ENCODE data around the gene SZT2. TPM values are rescaled to one million over a fixed set of nuclear protein-coding genes. Genes with fewer than 3 reads are reported as not detected.

Gene SZT2
- 20.2 to 28.4 TPM (median 21.5 TPM) in 3 replicates for total RNA-seq (2021)
- percentile 62 among the genes with signal in this experiment for Bru-seq, nascent RNA
- long read RNA-seq, experiment 1, partial matches to known transcripts = 13 of 18 reads
- long read RNA-seq, experiment 1, other reads (novel, unspliced or antisense) = 5 of 18 reads
- long read RNA-seq, experiment 2, partial matches to known transcripts = 5 of 14 reads
- long read RNA-seq, experiment 2, other reads (novel, unspliced or antisense) = 9 of 14 reads
- long read RNA-seq, experiment 3, partial matches to known transcripts = 0 of 1 reads
- long read RNA-seq, experiment 3, other reads (novel, unspliced or antisense) = 0 of 1 reads

DNA sequence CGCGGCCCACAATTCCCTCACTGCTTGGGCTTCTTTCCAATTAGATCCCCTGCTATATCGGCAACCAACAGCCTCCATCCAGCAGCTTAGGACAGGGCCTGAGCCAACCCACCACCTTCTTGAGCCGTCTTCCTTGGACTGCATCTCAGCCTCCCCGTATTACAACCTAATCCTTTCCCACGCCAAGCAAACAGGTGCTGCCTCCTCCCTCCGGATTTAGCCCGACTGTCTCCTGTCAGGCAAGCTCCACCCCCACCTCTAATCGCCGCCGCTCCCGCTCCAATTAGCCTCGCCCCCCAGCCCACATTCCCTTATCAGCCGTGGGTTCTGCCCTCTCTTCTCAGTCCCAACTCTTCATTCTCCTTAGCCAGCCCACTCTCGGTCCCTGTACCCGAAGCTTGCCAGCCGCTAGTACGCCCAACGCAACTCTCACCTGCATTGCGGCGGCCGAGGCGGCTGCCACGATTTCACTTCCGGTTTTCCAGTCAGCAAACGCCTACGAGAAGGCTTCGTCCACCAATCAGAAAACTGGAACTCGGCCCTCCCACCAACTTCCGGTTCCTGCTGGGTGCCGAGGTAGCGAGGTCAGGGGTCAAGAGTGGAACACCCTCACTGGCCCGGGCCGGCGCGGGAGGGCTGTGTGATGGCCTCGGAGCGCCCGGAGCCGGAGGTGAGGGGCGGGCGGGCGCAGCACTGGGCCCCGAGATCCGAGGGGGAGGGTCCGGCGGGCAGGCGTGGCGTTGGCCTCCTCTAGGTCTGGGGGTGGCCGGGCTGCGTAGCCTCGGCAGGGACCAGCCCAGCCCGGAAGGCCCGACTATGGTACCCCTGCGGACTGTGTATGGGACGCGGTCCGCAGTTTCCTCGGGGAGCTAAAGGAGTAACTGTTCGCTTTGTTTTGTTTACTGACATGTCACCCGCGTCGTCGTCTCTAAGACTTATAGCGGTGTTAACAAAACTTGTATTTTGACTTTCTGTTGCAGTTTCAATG is at the start of gene SZT2, which contains the start of gene MED8:
SZT2 (plus strand) TSS at position 574 of the 988 bp plus-strand sequence; CDS start at position 644, 70 bp downstream.
MED8 (minus strand) TSS at position 475 of the 988 bp plus-strand sequence; CDS start at position 439, 36 bp downstream.
- peaks cover 19% of the 10 kb centered on the region for H3K4me1 Mint-ChIP-seq
- POLR2A ChIA-PET = interaction anchor here (0.6 to 2.5 kb wide), 5 partner anchors 10 to 119 kb away, joined by 3 to 17 read pairs (median 4); partner anchors contain the start of genes CDC20 and ELOVL1
- H3K27ac Mint-ChIP-seq = peak within 1 kb of the TSS; percentile 99
- H3K4me3 Mint-ChIP-seq = peak within 1 kb of the TSS; percentile 99
- peak; percentile 98 for DNase-seq (ENCODE audit: low spot score)
- peak; percentile 98 for ATAC-seq
- H3K9me3 Mint-ChIP-seq = no peaks in the 10 kb centered on the region
- no peaks in the 10 kb centered on the region; the same call in 1 of the 2 replicates for H3K27me3 Mint-ChIP-seq (ENCODE audit: low read depth)
- peaks cover 22% of the 10 kb centered on the region for H3K36me3 Mint-ChIP-seq
- CTCF ChIA-PET = interaction anchor here (0.6 to 2.4 kb wide), 10 partner anchors 14 to 622 kb away, joined by 3 to 8 read pairs (median 4); partner anchors contain the start of genes C1orf210, C1orf50, CDC20 and ELOVL1
- TF ChIP-seq TEAD1 (CRISPR knock-in tag; IDR thresholded peaks at IDR 0.05) (peak; percentile 34; the same call in 1 of the 2 replicates), ETV6 (CRISPR knock-in tag; IDR thresholded peaks at IDR 0.05) (peak; percentile 34), NR2C2 (CRISPR knock-in tag; IDR thresholded peaks at IDR 0.05) (peak; percentile 85; the same call in 1 of the 2 replicates), GABPB1 (CRISPR knock-in tag; IDR thresholded peaks at IDR 0.05) (peak; percentile 97), SP1 (CRISPR knock-in tag; conservative IDR thresholded peaks at IDR 0.05) (peak; percentile 40; the same call in 1 of the 2 replicates), RELA (CRISPR knock-in tag; IDR thresholded peaks at IDR 0.05; ENCODE audit: borderline replicate concordance) (no peak), KAT7 (CRISPR knock-in tag; IDR thresholded peaks at IDR 0.05; ENCODE audit: borderline replicate concordance) (0 out of 2 replicates have a peak, but pooled peaks have one; percentile 85), FOXK1 (CRISPR knock-in tag; IDR thresholded peaks at IDR 0.05) (peak; percentile 84), ZNF232 (CRISPR knock-in tag; IDR thresholded peaks at IDR 0.05) (0 out of 2 replicates have a peak, but pooled peaks have one; percentile 45), IRF2 (CRISPR knock-in tag; IDR thresholded peaks at IDR 0.05; ENCODE audit: borderline replicate concordance, low read depth) (no peak), ZNF416 (CRISPR knock-in tag; IDR thresholded peaks at IDR 0.05) (no peak), FOXP1 (CRISPR knock-in tag; IDR thresholded peaks at IDR 0.05; ENCODE audit: borderline replicate concordance) (peak; percentile 51; the same call in 1 of the 2 replicates), ZNF423 (CRISPR knock-in tag; IDR thresholded peaks at IDR 0.05) (no peak), NFYB (CRISPR knock-in tag; conservative IDR thresholded peaks at IDR 0.05; ENCODE audit: low read depth) (peak; percentile 65), ZNF138 (CRISPR knock-in tag; conservative IDR thresholded peaks at IDR 0.05) (no peak)
- TF ChIP-seq, protein P1, sequence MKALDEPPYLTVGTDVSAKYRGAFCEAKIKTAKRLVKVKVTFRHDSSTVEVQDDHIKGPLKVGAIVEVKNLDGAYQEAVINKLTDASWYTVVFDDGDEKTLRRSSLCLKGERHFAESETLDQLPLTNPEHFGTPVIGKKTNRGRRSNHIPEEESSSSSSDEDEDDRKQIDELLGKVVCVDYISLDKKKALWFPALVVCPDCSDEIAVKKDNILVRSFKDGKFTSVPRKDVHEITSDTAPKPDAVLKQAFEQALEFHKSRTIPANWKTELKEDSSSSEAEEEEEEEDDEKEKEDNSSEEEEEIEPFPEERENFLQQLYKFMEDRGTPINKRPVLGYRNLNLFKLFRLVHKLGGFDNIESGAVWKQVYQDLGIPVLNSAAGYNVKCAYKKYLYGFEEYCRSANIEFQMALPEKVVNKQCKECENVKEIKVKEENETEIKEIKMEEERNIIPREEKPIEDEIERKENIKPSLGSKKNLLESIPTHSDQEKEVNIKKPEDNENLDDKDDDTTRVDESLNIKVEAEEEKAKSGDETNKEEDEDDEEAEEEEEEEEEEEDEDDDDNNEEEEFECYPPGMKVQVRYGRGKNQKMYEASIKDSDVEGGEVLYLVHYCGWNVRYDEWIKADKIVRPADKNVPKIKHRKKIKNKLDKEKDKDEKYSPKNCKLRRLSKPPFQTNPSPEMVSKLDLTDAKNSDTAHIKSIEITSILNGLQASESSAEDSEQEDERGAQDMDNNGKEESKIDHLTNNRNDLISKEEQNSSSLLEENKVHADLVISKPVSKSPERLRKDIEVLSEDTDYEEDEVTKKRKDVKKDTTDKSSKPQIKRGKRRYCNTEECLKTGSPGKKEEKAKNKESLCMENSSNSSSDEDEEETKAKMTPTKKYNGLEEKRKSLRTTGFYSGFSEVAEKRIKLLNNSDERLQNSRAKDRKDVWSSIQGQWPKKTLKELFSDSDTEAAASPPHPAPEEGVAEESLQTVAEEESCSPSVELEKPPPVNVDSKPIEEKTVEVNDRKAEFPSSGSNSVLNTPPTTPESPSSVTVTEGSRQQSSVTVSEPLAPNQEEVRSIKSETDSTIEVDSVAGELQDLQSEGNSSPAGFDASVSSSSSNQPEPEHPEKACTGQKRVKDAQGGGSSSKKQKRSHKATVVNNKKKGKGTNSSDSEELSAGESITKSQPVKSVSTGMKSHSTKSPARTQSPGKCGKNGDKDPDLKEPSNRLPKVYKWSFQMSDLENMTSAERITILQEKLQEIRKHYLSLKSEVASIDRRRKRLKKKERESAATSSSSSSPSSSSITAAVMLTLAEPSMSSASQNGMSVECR (CRISPR knock-in tag; IDR thresholded peaks at IDR 0.05; ENCODE audit: borderline replicate concordance) = peak; percentile 86; the same call in 1 of the 2 replicates
- TF ChIP-seq, protein P2, sequence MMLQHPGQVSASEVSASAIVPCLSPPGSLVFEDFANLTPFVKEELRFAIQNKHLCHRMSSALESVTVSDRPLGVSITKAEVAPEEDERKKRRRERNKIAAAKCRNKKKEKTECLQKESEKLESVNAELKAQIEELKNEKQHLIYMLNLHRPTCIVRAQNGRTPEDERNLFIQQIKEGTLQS (CRISPR knock-in tag; conservative IDR thresholded peaks at IDR 0.05) = no peak
- TF ChIP-seq, protein P3, sequence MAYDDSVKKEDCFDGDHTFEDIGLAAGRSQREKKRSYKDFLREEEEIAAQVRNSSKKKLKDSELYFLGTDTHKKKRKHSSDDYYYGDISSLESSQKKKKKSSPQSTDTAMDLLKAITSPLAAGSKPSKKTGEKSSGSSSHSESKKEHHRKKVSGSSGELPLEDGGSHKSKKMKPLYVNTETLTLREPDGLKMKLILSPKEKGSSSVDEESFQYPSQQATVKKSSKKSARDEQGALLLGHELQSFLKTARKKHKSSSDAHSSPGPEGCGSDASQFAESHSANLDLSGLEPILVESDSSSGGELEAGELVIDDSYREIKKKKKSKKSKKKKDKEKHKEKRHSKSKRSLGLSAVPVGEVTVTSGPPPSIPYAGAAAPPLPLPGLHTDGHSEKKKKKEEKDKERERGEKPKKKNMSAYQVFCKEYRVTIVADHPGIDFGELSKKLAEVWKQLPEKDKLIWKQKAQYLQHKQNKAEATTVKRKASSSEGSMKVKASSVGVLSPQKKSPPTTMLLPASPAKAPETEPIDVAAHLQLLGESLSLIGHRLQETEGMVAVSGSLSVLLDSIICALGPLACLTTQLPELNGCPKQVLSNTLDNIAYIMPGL (CRISPR knock-in tag; IDR thresholded peaks at IDR 0.05) = peak; percentile 38; the same call in 1 of the 2 replicates
- TF ChIP-seq, protein P4, sequence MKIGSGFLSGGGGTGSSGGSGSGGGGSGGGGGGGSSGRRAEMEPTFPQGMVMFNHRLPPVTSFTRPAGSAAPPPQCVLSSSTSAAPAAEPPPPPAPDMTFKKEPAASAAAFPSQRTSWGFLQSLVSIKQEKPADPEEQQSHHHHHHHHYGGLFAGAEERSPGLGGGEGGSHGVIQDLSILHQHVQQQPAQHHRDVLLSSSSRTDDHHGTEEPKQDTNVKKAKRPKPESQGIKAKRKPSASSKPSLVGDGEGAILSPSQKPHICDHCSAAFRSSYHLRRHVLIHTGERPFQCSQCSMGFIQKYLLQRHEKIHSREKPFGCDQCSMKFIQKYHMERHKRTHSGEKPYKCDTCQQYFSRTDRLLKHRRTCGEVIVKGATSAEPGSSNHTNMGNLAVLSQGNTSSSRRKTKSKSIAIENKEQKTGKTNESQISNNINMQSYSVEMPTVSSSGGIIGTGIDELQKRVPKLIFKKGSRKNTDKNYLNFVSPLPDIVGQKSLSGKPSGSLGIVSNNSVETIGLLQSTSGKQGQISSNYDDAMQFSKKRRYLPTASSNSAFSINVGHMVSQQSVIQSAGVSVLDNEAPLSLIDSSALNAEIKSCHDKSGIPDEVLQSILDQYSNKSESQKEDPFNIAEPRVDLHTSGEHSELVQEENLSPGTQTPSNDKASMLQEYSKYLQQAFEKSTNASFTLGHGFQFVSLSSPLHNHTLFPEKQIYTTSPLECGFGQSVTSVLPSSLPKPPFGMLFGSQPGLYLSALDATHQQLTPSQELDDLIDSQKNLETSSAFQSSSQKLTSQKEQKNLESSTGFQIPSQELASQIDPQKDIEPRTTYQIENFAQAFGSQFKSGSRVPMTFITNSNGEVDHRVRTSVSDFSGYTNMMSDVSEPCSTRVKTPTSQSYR (CRISPR knock-in tag; IDR thresholded peaks at IDR 0.05) = no peak
- TF ChIP-seq, protein P5, sequence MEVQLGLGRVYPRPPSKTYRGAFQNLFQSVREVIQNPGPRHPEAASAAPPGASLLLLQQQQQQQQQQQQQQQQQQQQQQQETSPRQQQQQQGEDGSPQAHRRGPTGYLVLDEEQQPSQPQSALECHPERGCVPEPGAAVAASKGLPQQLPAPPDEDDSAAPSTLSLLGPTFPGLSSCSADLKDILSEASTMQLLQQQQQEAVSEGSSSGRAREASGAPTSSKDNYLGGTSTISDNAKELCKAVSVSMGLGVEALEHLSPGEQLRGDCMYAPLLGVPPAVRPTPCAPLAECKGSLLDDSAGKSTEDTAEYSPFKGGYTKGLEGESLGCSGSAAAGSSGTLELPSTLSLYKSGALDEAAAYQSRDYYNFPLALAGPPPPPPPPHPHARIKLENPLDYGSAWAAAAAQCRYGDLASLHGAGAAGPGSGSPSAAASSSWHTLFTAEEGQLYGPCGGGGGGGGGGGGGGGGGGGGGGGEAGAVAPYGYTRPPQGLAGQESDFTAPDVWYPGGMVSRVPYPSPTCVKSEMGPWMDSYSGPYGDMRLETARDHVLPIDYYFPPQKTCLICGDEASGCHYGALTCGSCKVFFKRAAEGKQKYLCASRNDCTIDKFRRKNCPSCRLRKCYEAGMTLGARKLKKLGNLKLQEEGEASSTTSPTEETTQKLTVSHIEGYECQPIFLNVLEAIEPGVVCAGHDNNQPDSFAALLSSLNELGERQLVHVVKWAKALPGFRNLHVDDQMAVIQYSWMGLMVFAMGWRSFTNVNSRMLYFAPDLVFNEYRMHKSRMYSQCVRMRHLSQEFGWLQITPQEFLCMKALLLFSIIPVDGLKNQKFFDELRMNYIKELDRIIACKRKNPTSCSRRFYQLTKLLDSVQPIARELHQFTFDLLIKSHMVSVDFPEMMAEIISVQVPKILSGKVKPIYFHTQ (CRISPR knock-in tag; IDR thresholded peaks at IDR 0.05) = no peak
- TF ChIP-seq, protein P6, sequence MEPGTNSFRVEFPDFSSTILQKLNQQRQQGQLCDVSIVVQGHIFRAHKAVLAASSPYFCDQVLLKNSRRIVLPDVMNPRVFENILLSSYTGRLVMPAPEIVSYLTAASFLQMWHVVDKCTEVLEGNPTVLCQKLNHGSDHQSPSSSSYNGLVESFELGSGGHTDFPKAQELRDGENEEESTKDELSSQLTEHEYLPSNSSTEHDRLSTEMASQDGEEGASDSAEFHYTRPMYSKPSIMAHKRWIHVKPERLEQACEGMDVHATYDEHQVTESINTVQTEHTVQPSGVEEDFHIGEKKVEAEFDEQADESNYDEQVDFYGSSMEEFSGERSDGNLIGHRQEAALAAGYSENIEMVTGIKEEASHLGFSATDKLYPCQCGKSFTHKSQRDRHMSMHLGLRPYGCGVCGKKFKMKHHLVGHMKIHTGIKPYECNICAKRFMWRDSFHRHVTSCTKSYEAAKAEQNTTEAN (CRISPR knock-in tag; IDR thresholded peaks at IDR 0.05) = no peak

All from WTC11 (cell line).